Spleen (tissue), 11 donors: Measurements from ENCODE around the gene NSA2. TPM values are rescaled to one million over a fixed set of nuclear protein-coding genes. Genes with fewer than 3 reads are reported as not detected.
A peak's percentile ranks its signal among the peaks of the same experiment; 100 is the strongest.
"Not testable (repeated sequence)": the region's sequence is repeated elsewhere in the genome, so short reads cannot be mapped to it uniquely, and the experiment has no call there.

Experiments used
- DNase-seq: peaks from one replicate; pipeline ENCODE4 v3.0.0-alpha.2; 2020
- H3K27ac ChIP-seq, 8 donors: fragments of 200-600 bp; sonication (generic) in 7 of 8; 1 replicate in 4 of 8; 2 replicates in 4 of 8; pipeline versions ENCODE4 v1.5.0 to v1.8.0; 2016 to 2021; ENCODE audit warnings: inconsistent platforms in 4 of 8, mild to moderate bottlenecking in 4 of 8, moderate library complexity in 1 of 8
- H3K27me3 ChIP-seq, 7 donors: fragments of 200-600 bp; sonication (generic) in 6 of 7; replicated peaks in 1 of 7; 1 replicate in 4 of 7; 2 replicates in 3 of 7; pipeline versions ENCODE4 v1.5.0 to v1.8.0; 2016 to 2021; ENCODE audit warnings: inconsistent platforms in 3 of 7, mild to moderate bottlenecking in 1 of 7
- H3K36me3 ChIP-seq, 6 donors: fragments of 200-600 bp; sonication (generic) in 5 of 6; 1 replicate in 4 of 6; 2 replicates in 2 of 6; pipeline versions ENCODE4 v1.5.0 to v1.8.0; 2016 to 2021; ENCODE audit warnings: inconsistent platforms in 2 of 6
- H3K4me1 ChIP-seq, 6 donors: fragments of 200-600 bp; sonication (generic) in 5 of 6; 1 replicate in 3 of 6; 2 replicates in 3 of 6; pipeline versions ENCODE4 v1.5.0 to v1.8.0; 2016 to 2021; ENCODE audit warnings: inconsistent platforms in 3 of 6
- H3K4me3 ChIP-seq, 8 donors: fragments of 200-600 bp; sonication (generic) in 7 of 8; 1 replicate in 4 of 8; 2 replicates in 4 of 8; pipeline versions ENCODE4 v1.5.0 to v1.8.0; 2016 to 2021; ENCODE audit warnings: inconsistent platforms in 4 of 8, mild to moderate bottlenecking in 4 of 8, moderate library complexity in 2 of 8
- H3K9me3 ChIP-seq, 8 donors: fragments of 200-600 bp; sonication (generic) in 7 of 8; 1 replicate in 4 of 8; 2 replicates in 4 of 8; pipeline versions ENCODE4 v1.5.0 to v1.8.0; 2016 to 2021; ENCODE audit warnings: inconsistent platforms in 4 of 8
- CTCF ChIP-seq, 11 experiments: fragments of 200-600 bp in 7 of 11; fragments of 450-650 bp in 4 of 11; sonication (generic) in 4 of 11; IDR thresholded peaks in 8 of 11; conservative IDR thresholded peaks in 3 of 11; 1 replicate in 7 of 11; 2 replicates in 4 of 11; pipeline versions ENCODE4 v1.4.0 to v1.8.0; 2016 to 2021; ENCODE audit warnings: antibody characterized with exemption in 11 of 11, inconsistent platforms in 4 of 11, mild to moderate bottlenecking in 1 of 11
- POLR2A ChIP-seq, 3 donors: fragments of 450-650 bp; IDR thresholded peaks; one replicate each; pipeline ENCODE4 v1.5.1; 2017; ENCODE audit warnings: antibody characterized with exemption in 3 of 3, mild to moderate bottlenecking in 1 of 3
- POLR2AphosphoS5 ChIP-seq, 3 donors: sonication (generic); formaldehyde crosslinking; IDR thresholded peaks; one replicate each; pipeline ENCODE4 v1.5.1; 2017; ENCODE audit warnings: antibody characterized with exemption in 3 of 3
- WGBS, 5 donors: extraction: QIAGEN DNeasy Blood & Tissue Kit in 3 of 5; methylation state at CpG; one replicate each; pipeline versions ENCODE4 v1.1.5 to v1.1.7; 2013 to 2018; 5-methylcytosine and 5-hydroxymethylcytosine counted together
- intact Hi-C: fragments of 100-400 bp; cut with DNase I; formaldehyde crosslinking; loops from one replicate; pipeline ENCODE4 v1.15.0; 2023; ENCODE audit warnings: low total_unique reads
- polyA plus RNA-seq, 3 donors: library from polyadenylated mRNA; stranded (reverse); fragments of 200-250 nt; gene quantifications; one replicate each; pipeline ENCODE4 v1.2.1, GENCODE V29; 2013
- total RNA-seq, 7 donors: library from RNA; depleted of rRNA in 3 of 7; stranded (reverse); fragments of >200 nt in 3 of 7; fragmentation: NEBNext Ultra II Directional in 4 of 7; extraction: Animal tissue kit (Norgen Biotek cat#: 25700) in 4 of 7; gene quantifications; one replicate each; pipeline versions ENCODE4 v1.1.0 to v1.2.1, GENCODE V29; 2016 to 2021
- donor health status: healthy with polysubstance abuse.
- donor health status: DM: no; HTN: no; CAD: no; lungs with moderate emphysema.
- donor health status: DM: no; HTN: no; CAD: no.
- donor health status: Bipolar disorder and iron deficiency.
- donor health status: healthy.
- donor health status: DM: no; HTN: no; CAD: no.
- donor health status: DM: yes; HTN: yes; CAD: no.

Gene NSA2
- total and polyA plus RNA-seq, 10 donors: 46.6 to 191 (median 85.3) TPM

- peaks cover 19 to 62% (median 42%) of the 10 kb centered on the region in 6 donors for H3K4me1 ChIP-seq
- no peak for DNase-seq
- intact Hi-C loops: loop anchor here (10.0 kb wide), 1 partner anchor 157 kb away; no protein-coding TSS in a partner anchor
- TF ChIP-seq POLR2AphosphoS5 (IDR thresholded peaks at IDR 0.05): no peak
- H3K9me3 ChIP-seq: no peaks in the 10 kb centered on the region
- no peaks in the 10 kb centered on the region for H3K27me3 ChIP-seq
- peaks cover 0 to 52% (median 40%) of the 10 kb centered on the region in 6 donors for H3K36me3 ChIP-seq
- H3K4me3 ChIP-seq: peak overlapping the region; percentile 86 to 99 (median 94)
- H3K27ac ChIP-seq: peak overlapping the region; percentile 71 to 92 (median 84)
- 0 to 2% (median 1%) methylated on average over 9 of the region's 9 CpGs for WGBS, 5 donors
Observed at GRCh38 chr5:74767579-74767913, 497 bp downstream of the NSA2 start.

GRCh38 chr5:74772359-74772758 is 5.3 kb downstream of the NSA2 start:
- Histone ChIP-seq H3K9me3 (no peaks in the 10 kb centered on the region), H3K36me3 (peaks cover 0 to 87% (median 78%) of the 10 kb centered on the region in 6 donors), H3K4me3 (no peak overlapping the region), H3K4me1 (peaks cover 9 to 24% (median 14%) of the 10 kb centered on the region in 6 donors), H3K27ac (no peak overlapping the region), H3K27me3 (no peaks in the 10 kb centered on the region)
- intact Hi-C loops: no loop called here
- 91 to 94% (median 92%) methylated on average over 7 of the region's 7 CpGs for WGBS, 5 donors
- TF ChIP-seq POLR2A (IDR thresholded peaks at IDR 0.05) (no peak), CTCF (IDR thresholded peaks at IDR 0.05 in 8 of 11, conservative IDR thresholded peaks at IDR 0.05 in 3 of 11) (no peak), POLR2AphosphoS5 (IDR thresholded peaks at IDR 0.05) (no peak)
- DNase-seq: no peak

GRCh38 chr5:74778609-74779008 is 11.6 kb downstream of the NSA2 start:
- no peak for DNase-seq
- H3K4me1 ChIP-seq: no peaks in the 10 kb centered on the region
- WGBS, 5 donors: 91 to 95% (median 93%) methylated on average over 2 of the region's 2 CpGs
- H3K27me3 ChIP-seq: no peaks in the 10 kb centered on the region
- intact Hi-C loops: no loop called here
- H3K9me3 ChIP-seq: no peaks in the 10 kb centered on the region
- no peak overlapping the region for H3K27ac ChIP-seq
- H3K4me3 ChIP-seq: no peak overlapping the region
- TF ChIP-seq CTCF (IDR thresholded peaks at IDR 0.05 in 8 of 11, conservative IDR thresholded peaks at IDR 0.05 in 3 of 11) (no peak), POLR2A (IDR thresholded peaks at IDR 0.05) (no peak), POLR2AphosphoS5 (IDR thresholded peaks at IDR 0.05) (no peak)
- peaks cover 0 to 60% (median 42%) of the 10 kb centered on the region in 6 donors for H3K36me3 ChIP-seq

GRCh38 chr5:74786851-74787250 is 19.8 kb downstream of the NSA2 start:
- Histone ChIP-seq H3K27ac (no peak overlapping the region), H3K4me3 (no peak overlapping the region), H3K27me3 (no peaks in the 10 kb centered on the region), H3K36me3 (peaks cover 0 to 17% (median 0%) of the 10 kb centered on the region in 6 donors), H3K4me1 (no peaks in the 10 kb centered on the region), H3K9me3 (no peaks in the 10 kb centered on the region)
- DNase-seq: no peak
- intact Hi-C loops: no loop called here
- TF ChIP-seq POLR2AphosphoS5 (IDR thresholded peaks at IDR 0.05) (no peak), POLR2A (IDR thresholded peaks at IDR 0.05) (no peak), CTCF (IDR thresholded peaks at IDR 0.05 in 8 of 11, conservative IDR thresholded peaks at IDR 0.05 in 3 of 11) (no peak)
- WGBS, 5 donors: 86 to 95% (median 91%) methylated on average over 6 of the region's 6 CpGs

- peaks cover 0 to 21% (median 0%) of the 10 kb centered on the region in 6 donors for H3K36me3 ChIP-seq
- no peak for DNase-seq
- H3K9me3 ChIP-seq: no peaks in the 10 kb centered on the region
- WGBS, 5 donors: 88 to 95% (median 91%) methylated on average over 6 of the region's 6 CpGs
- H3K27me3 ChIP-seq: no peaks in the 10 kb centered on the region
- intact Hi-C loops: no loop called here
- no peak overlapping the region for H3K4me3 ChIP-seq
- H3K27ac ChIP-seq: no peak overlapping the region
- TF ChIP-seq POLR2AphosphoS5 (IDR thresholded peaks at IDR 0.05): no peak
- TF ChIP-seq POLR2A (IDR thresholded peaks at IDR 0.05): no peak
- no peak for TF ChIP-seq CTCF (IDR thresholded peaks at IDR 0.05 in 8 of 11, conservative IDR thresholded peaks at IDR 0.05 in 3 of 11)
- no peaks in the 10 kb centered on the region for H3K4me1 ChIP-seq
Observed at GRCh38 chr5:74787424-74787823, 20.4 kb downstream of the NSA2 start.

GRCh38 chr5:74791669-74792068 is 24.6 kb downstream of the NSA2 start:
- 92 to 95% (median 93%) methylated on average over 3 of the region's 3 CpGs for WGBS, 5 donors
- H3K27ac ChIP-seq, DNase-seq, H3K9me3 ChIP-seq, intact Hi-C loops, H3K4me3 ChIP-seq, H3K27me3 ChIP-seq, H3K4me1 ChIP-seq: not testable (repeated sequence)
- peaks cover 0 to 30% (median 3%) of the 10 kb centered on the region in 6 donors for H3K36me3 ChIP-seq
